Measurements from ENCODE around the gene SALL3.
"Not testable (repeated sequence)": the region's sequence is repeated elsewhere in the genome, so short reads cannot be mapped to it uniquely, and the experiment has no call there.

SALL3 gene

DNA sequence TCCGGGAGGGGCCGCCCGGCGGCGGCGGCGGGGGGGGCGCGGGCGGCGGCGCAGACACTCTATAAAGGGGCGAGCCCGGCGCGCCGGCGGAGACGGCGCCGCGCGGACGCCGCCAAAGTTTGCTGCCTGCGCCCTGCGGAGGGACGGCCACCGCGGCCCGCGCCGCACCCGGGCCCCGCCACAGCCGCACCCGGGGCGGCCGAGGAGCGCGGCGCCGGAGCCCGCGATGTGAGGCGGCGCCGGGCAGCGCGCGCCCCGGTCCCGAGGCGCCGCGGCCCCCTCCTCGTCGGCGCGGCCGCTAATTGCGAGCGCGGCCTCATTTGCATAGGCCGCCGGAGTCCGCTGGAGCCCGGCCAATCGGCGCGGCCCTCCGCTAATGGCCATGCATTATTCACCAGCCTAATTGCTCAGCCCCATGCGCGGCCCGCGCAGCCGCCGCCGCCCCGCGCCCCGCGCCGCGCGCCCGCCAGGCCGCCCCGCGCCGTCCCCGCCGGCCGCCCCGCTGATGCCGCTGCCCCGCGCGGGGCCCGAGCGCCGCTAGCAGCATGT is at the start of gene SALL3:
SALL3 (plus strand) TSS at position 89 of the 549 bp plus-strand sequence; CDS start at position 546, 457 bp downstream.
- no peak for DNase-seq (ENCODE audit: low read depth in 2 of 2)

- DNase-seq (ENCODE audit: low read depth in 2 of 2): no peak
These were observed 47.3 kb upstream of the SALL3 start for GRCh38 chr18:78932281-78932680.

DNA sequence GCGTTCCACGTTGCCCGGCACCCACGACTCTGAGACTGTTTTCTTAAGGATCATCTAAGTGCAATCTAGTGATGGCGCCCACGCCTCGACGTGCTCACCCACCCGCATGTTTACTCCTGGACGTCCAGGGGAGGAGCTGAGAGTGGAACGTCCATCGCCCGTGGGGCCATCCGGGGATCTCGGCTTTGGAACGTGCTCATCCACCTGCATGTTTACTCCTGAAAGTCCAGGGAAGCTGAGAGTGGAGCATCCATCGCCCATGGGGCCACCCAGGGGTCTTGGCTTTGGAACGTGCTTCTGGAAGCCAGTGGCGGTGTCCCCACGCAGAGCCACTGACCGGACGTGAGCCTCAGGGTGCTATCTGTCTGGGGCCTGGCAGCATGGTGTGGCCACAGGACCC is 45.6 kb upstream of the SALL3 start:
- DNase-seq (ENCODE audit: low read depth in 2 of 2): no peak

- no peak for DNase-seq (ENCODE audit: low read depth in 2 of 2)
These were observed 44.9 kb upstream of the SALL3 start for GRCh38 chr18:78934551-78935225.

DNA sequence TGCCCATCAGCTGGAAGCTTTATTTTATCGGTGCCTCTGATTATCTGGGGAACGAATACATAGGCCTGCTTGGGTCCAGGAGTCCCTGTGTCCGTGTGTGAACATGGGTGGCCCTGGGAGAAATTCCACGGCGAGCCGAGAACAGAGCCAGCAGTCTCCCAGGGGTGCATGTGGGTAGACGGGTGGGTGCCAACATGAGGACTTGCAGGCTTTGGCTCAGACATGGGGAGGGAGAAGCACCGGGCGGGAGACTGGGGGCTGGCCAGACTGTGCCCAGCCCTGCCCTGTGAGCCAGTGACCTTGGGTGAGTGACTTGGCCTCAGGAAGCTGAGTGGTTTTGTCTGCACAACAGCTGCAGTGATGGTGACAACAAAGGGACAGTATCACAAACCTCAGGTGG is 44.2 kb upstream of the SALL3 start:
- no peak for DNase-seq (ENCODE audit: low read depth in 2 of 2)

GRCh38 chr18:78936251-78937005 is 43.2 kb upstream of the SALL3 start:
- DNase-seq (ENCODE audit: low read depth in 2 of 2): no peak

GRCh38 chr18:78937166-78937565 is 42.5 kb upstream of the SALL3 start:
- DNase-seq (ENCODE audit: low read depth in 2 of 2): no peak

DNA sequence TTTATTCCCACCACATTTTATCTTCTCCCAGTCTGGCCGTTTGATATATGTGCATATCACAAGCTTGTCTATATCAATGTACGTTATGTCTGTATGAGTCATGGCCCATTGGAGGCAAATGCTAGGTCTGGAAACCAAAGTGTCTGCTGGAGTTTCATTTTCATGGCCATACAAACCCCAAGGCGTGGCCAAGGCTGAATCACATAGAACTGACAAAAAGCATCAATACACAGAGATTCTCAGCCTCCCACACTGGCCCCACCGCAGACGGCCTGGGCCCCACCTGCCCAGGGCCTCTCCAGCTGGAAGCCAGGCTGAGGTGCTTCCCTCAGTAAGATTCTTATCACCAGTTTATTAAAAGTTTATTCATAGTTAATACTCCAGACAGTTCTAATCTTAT is 40.5 kb upstream of the SALL3 start:
- no peak for DNase-seq (ENCODE audit: low read depth in 2 of 2)

GRCh38 chr18:78939734-78940494 is 39.7 kb upstream of the SALL3 start:
- DNase-seq (ENCODE audit: low read depth in 2 of 2): no peak

DNA sequence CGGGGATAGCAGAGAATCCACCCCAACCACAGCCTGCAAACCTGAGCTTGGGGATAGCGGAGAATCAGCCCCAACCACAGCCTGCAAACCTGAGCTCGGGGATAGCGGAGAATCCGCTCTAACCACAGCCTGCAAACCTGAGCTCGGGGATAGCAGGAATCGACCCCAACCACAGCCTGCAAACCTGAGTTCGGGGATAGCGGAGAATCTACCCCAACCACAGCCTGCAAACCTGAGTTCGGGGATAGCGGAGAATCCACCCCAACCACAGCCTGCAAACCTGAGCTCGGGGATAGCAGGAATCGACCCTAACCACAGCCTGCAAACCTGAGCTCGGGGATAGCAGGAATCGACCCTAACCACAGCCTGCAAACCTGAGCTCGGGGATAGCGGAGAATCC is 37.4 kb upstream of the SALL3 start:
- not testable (repeated sequence) for DNase-seq (ENCODE audit: low read depth in 2 of 2)

GRCh38 chr18:78945628-78946027 is 34.0 kb upstream of the SALL3 start:
- no peak for DNase-seq (ENCODE audit: low read depth in 2 of 2)

DNA sequence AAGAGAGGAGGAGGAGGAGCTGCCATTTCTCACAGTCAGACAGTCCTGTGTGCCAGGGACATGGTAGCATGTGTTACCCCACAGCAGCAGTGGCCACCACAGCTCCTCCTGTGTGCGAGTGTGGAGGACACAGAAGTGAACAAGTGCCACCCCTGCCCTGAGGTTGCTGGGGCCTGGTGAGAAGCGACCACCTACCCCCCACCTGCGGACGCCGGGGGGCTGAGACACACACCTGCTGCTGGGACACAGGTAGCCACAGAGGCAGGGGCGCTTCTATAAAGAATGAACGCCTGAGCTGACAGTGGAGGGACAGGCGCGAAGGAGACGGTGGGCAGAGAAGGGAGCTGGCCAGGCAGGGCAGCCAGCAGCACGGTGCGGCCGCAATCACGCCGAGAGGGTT is 32.3 kb upstream of the SALL3 start:
- DNase-seq (ENCODE audit: low read depth in 2 of 2): no peak

DNA sequence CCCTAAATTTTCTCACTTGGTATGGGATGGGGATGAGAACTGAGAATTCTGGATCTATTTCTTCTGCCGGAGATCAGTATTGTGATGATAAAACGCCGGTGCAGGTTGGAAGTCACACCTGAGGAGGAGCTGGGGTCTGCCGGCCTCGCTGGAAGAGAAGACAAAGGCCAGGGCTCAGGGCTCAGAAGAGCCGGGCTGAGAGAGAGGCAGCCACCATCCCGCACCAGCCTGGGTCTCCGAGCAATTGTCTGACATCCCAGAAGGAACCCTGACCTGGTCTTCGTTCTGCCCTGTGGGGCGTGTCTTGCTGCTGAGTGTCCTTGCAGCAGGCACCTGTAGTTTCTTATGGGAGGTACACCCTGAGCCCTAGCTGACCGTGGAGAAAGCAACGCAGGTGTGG is 31.4 kb upstream of the SALL3 start:
- no peak for DNase-seq (ENCODE audit: low read depth in 2 of 2)

- DNase-seq (ENCODE audit: low read depth in 2 of 2): no peak
These were observed 30.9 kb upstream of the SALL3 start for GRCh38 chr18:78948707-78949106.

DNA sequence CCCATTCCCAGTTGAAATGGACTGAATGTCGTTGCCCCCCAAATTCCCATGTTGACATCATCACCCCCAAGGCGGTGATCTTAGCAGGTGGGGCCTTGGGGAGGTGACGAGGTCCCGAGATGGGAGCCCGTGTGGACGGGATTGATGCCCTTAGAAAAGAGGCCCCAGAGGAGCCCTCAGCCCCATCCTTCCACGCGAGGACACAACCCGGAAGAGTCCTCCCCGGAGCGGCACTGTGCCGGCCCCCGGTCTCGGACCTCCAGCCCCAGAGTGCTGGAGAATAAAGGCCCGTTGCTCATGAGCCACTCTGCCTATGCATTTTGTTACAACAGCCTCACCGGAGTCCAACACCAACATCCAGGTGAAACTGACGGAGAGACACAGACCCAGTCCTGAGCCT is 30.4 kb upstream of the SALL3 start:
- no peak for DNase-seq (ENCODE audit: low read depth in 2 of 2)

DNA sequence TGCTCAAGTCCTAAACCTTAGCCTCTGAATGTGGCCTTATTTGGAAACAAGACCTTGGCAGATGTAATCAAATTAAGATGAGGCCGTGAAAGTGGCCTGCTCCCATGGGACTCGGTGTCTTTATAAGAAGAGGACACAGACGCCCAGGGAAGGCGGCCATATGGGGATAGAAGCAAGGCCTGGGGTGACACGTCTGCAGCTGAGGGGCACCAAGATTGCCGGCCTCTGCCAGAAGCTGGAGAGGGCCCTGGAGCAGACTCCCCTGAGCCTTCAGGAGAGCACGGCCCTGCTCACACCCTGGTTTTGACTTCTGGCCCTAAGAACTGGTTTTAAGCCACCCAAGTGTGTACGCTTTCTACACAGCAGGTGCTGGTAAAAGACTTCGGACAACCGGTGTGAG is 29.2 kb upstream of the SALL3 start:
- DNase-seq (ENCODE audit: low read depth in 2 of 2): no peak

- no peak for DNase-seq (ENCODE audit: low read depth in 2 of 2)
These were observed 26.1 kb upstream of the SALL3 start for GRCh38 chr18:78953566-78953965.

GRCh38 chr18:78955051-78955450 is 24.6 kb upstream of the SALL3 start:
- DNase-seq (ENCODE audit: low read depth in 2 of 2): no peak

DNA sequence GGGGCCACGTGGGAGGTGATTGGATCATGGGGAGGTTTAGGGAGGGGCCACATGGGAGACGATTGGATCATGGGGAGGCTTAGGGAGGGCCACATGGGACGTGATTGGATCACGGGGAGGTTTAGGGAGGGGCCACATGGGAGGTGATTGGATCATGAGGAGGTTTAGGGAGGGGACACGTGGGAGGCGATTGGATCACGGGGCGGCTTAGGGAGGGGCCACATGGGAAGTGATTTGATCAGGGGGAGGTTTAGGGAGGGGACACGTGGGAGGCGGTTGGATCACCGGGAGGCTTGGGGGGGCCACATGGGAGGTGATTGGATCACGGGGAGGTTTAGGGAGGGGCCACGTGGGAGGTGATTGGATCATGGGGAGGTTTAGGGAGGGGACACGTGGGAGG is 22.5 kb upstream of the SALL3 start:
- DNase-seq (ENCODE audit: low read depth in 2 of 2): no peak

DNA sequence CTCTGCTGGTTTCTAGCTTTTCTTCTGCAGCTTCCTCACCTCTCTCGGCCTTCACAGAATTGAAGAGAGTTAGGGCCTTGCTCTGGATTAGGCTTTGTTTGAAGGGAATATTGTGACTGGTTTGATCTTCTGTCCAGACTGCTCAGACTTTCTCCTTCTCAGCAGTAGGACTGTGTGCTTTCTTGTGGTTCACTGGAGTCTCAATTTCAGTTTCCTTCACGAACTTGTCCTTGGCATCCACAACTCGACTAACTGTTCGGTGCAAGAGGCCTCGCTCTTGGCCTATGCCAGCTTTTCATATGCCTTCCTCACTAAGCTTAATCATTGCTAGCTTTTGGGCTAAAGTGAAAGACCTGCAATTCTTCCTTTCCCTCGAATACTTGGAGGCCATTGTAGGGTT is 18.9 kb upstream of the SALL3 start:
- no peak for DNase-seq (ENCODE audit: low read depth in 2 of 2)

DNA sequence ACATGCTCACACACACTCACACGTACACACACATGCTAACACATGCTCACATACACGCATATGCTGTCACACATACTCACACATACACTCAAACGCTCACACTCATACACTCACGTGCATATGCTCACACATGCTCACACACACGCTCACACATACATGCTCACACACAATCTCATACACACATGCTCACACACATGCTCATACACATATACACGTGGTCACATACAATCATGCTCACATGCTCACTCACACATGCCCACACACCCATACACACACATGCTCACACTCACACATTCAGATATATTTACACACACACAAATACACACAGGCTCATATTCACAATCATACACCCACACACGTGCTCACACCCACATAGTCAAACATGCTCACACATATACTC is 17.5 kb upstream of the SALL3 start:
- DNase-seq (ENCODE audit: low read depth in 2 of 2): no peak

DNA sequence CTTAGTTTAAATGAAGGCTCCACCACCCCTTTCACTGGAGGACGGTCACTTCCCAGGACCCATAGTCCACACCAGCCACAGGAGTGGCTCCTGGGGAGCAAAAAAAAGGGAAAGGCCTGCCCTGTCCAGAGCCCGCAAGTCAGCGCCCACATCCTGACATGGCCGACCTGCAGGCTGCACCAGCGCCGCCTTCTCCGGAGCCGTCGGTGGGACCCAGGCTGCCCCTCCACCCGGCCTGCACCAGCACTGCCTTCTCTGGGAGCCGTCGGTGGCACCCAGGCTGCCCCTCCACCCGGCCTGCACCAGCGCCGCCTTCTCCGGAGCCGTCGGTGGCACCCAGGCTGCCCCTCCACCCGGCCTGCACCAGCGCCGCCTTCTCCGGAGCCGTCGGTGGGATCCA is 14.9 kb upstream of the SALL3 start:
- not testable (repeated sequence) for DNase-seq (ENCODE audit: low read depth in 2 of 2)

DNA sequence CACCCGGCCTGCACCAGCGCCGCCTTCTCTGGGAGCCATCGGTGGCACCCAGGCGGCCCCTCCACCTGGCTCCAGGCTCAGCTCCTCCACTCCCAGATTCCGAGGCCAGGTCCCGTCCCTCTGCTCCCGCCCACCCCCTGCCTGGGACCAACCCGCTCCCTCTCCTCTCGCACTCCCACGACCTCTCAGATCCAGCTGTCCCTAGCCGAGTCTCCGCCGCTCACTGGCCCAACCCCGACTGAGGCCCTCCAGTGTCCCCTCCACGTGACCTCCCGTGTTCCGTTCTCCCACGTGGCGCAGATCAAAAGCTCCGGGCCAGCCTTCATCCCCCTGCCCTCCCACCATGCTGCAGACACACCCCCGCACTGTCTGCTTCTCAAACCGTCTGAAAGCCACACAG is 14.4 kb upstream of the SALL3 start:
- no peak for DNase-seq (ENCODE audit: low read depth in 2 of 2)
